NT2/D1 (cell line): ENCODE measurements around the gene FBXO17.

Source experiments
- SUZ12 ChIP-seq: IDR thresholded peaks from 2 replicates; pipeline ENCODE4 v1.6.1; 2011; ENCODE audit not compliant: insufficient read length, insufficient read depth; ENCODE audit errors: extremely low read depth
- YY1 ChIP-seq: IDR thresholded peaks from 2 replicates; pipeline ENCODE4 v1.6.1; 2011; ENCODE audit not compliant: insufficient read length, insufficient read depth

GRCh38 chr19:38917516-38917915, 58.0 kb downstream of the FBXO17 start:
- no peak for TF ChIP-seq YY1
- no peak for TF ChIP-seq SUZ12
